Endothelial cell of umbilical vein (primary cell): ENCODE results near the gene HAX1. TPM values are rescaled to one million over a fixed set of nuclear protein-coding genes. Genes with fewer than 3 reads are reported as not detected.

ENCODE experiments used
- BruUV-seq: library from RNA; stranded (reverse); fragments of 400-500 nt; replicated peaks from 2 replicates; lab custom pipeline; 2021; lab: Mats Ljungman, UMichigan
- CTCF ChIA-PET: fragments of 300-600, 350-600 bp; sonication (Branson Sonifier 250); formaldehyde crosslinking; loops from one replicate; lab custom pipeline; 2021; ENCODE audit warnings: antibody characterized with exemption, inconsistent platforms; lab: Charles Lee
- POLR2A ChIA-PET: fragments of 300-600, 350-600 bp; sonication (Branson Sonifier 250); formaldehyde crosslinking; loops from one replicate; lab custom pipeline; 2021; ENCODE audit warnings: antibody characterized with exemption, inconsistent platforms; lab: Charles Lee
- DNase-seq: peaks from one replicate; pipeline ENCODE4 v3.0.0-alpha.2; 2011; ENCODE audit warnings: low read depth, low spot score
- FAIRE-seq: peaks from 2 replicates; lab custom pipeline; 2011; peaks lifted over from hg19 to GRCh38; lab: Jason Lieb, UNC
- H2AFZ ChIP-seq: 2 replicates; pipeline ENCODE4 v1.6.0; 2012; ENCODE audit warnings: low read depth, low read length, control low read depth, inconsistent platforms
- H3K27ac ChIP-seq: 2 replicates; pipeline ENCODE4 v1.5.1; 2011; ENCODE audit warnings: low read depth, mild to moderate bottlenecking, control low read depth, low read length, moderate library complexity; ENCODE audit not compliant: insufficient read depth
- H3K27me3 ChIP-seq, 2 experiments: 2 replicates each; pipeline versions ENCODE4 v1.6.0 to v1.6.1; 2011; ENCODE audit warnings: low read length in 2 of 2, mixed read lengths in 1 of 2; ENCODE audit not compliant: control insufficient read depth in 2 of 2, insufficient read depth in 2 of 2
- H3K36me3 ChIP-seq, 2 experiments: 2 replicates in 1 of 2; 3 replicates in 1 of 2; pipeline ENCODE4 v1.5.1; 2011; ENCODE audit warnings: low read length in 2 of 2, mild to moderate bottlenecking in 1 of 2, moderate library complexity in 1 of 2; ENCODE audit not compliant: control insufficient read depth in 2 of 2, insufficient read depth in 2 of 2; ENCODE audit errors: extremely low read depth in 1 of 2
- H3K4me1 ChIP-seq: 3 replicates; pipeline ENCODE4 v1.5.1; 2011; ENCODE audit warnings: mild to moderate bottlenecking, low read length; ENCODE audit not compliant: control insufficient read depth, insufficient read depth; ENCODE audit errors: extremely low read depth
- H3K4me2 ChIP-seq: 2 replicates; pipeline ENCODE4 v1.6.1; 2011; ENCODE audit warnings: low read length, control low read depth, mixed read lengths; ENCODE audit not compliant: insufficient read depth
- H3K4me3 ChIP-seq, 3 experiments: fragments of 200-600 bp in 1 of 3; sonication (generic), shearing (Covaris generic) in 1 of 3; replicated peaks in 1 of 3; 2 replicates each; pipeline ENCODE4 v1.5.1; 2011 to 2016; ENCODE audit warnings: control low read depth in 3 of 3, low read length in 3 of 3, mild to moderate bottlenecking in 2 of 3, inconsistent platforms in 1 of 3, low read depth in 1 of 3, moderate library complexity in 1 of 3; ENCODE audit not compliant: insufficient read depth in 1 of 3
- H3K79me2 ChIP-seq: 2 replicates; pipeline ENCODE4 v1.6.0; 2012; ENCODE audit warnings: low read length, inconsistent platforms; ENCODE audit not compliant: control insufficient read depth, insufficient read depth
- H3K9ac ChIP-seq: replicated peaks from 2 replicates; pipeline ENCODE3; 2011; ENCODE audit warnings: low read length, control low read depth; ENCODE audit not compliant: insufficient read depth; ENCODE audit errors: extremely low read depth
- H3K9me1 ChIP-seq: replicated peaks from 3 replicates; pipeline ENCODE4 v1.6.0; 2011; ENCODE audit warnings: mild to moderate bottlenecking, low read length; ENCODE audit not compliant: control insufficient read depth, insufficient read depth; ENCODE audit errors: extremely low read depth
- H3K9me3 ChIP-seq: replicated peaks from 2 replicates; pipeline ENCODE4 v1.5.1; 2012; ENCODE audit warnings: low read length, inconsistent platforms; ENCODE audit not compliant: control insufficient read depth, insufficient read depth
- H4K20me1 ChIP-seq: replicated peaks from 2 replicates; pipeline ENCODE3; 2011; ENCODE audit warnings: mild to moderate bottlenecking, low read length; ENCODE audit not compliant: control insufficient read depth, insufficient read depth; ENCODE audit errors: extremely low read depth
- CTCF ChIP-seq, 2 donors: IDR thresholded peaks; 1 replicate in 1 of 2; 2 replicates in 1 of 2; pipeline ENCODE4 v1.5.1; 2011; ENCODE audit warnings: low read length in 2 of 2, mild to moderate bottlenecking in 2 of 2, moderate library complexity in 2 of 2, control low read depth in 1 of 2, inconsistent platforms in 1 of 2, low read depth in 1 of 2; ENCODE audit not compliant: insufficient read depth in 1 of 2; ENCODE audit errors: extremely low read depth in 1 of 2
- EZH2 ChIP-seq: IDR thresholded peaks from 2 replicates; pipeline ENCODE4 v1.6.1; 2012; ENCODE audit warnings: borderline replicate concordance, low read depth, mild to moderate bottlenecking, moderate library complexity, low read length, inconsistent platforms; ENCODE audit not compliant: severe bottlenecking
- FOS ChIP-seq: IDR thresholded peaks from 2 replicates; pipeline ENCODE4 v1.6.1; 2011; ENCODE audit warnings: mild to moderate bottlenecking, low read length, moderate library complexity, borderline replicate concordance; ENCODE audit not compliant: insufficient read depth
- GATA2 ChIP-seq: IDR thresholded peaks from 2 replicates; pipeline ENCODE4 v1.7.0; 2011; ENCODE audit warnings: low read depth, mild to moderate bottlenecking, moderate library complexity, mixed read lengths, low read length; ENCODE audit not compliant: insufficient read length, insufficient read depth
- JUN ChIP-seq: IDR thresholded peaks from 2 replicates; pipeline ENCODE4 v1.6.1; 2011; ENCODE audit warnings: borderline replicate concordance, low read depth; ENCODE audit not compliant: insufficient read length, insufficient read depth
- MAX ChIP-seq: IDR thresholded peaks from 2 replicates; pipeline ENCODE4 v1.6.1; 2011; ENCODE audit not compliant: insufficient read depth, insufficient read length
- MYC ChIP-seq: IDR thresholded peaks from one replicate; pipeline ENCODE4 v1.6.1; 2011; ENCODE audit warnings: mild to moderate bottlenecking, low read depth, low read length
- POLR2A ChIP-seq: IDR thresholded peaks from 2 replicates; pipeline ENCODE4 v1.6.1; 2012; ENCODE audit warnings: low read depth, mild to moderate bottlenecking, control low read depth, low read length
- POLR2AphosphoS5 ChIP-seq: IDR thresholded peaks from 2 replicates; pipeline ENCODE4 v1.6.1; 2012; ENCODE audit warnings: low read depth, mild to moderate bottlenecking, control low read depth, low read length, moderate library complexity; ENCODE audit not compliant: insufficient read depth
- dilution Hi-C: fragments of 300-500 bp; cut with MboI; formaldehyde crosslinking; loops from one replicate; pipeline ENCODE4 v1.15.0; 2019; ENCODE audit warnings: low sequenced_read_pairs; ENCODE audit not compliant: extremely low pct_ligation_motif_present
- intact Hi-C: fragments of 100-400 bp; cut with micrococcal nuclease; formaldehyde crosslinking; loops from one replicate; pipeline ENCODE4 v1.10.0; 2022
- polyA plus RNA-seq, 4 experiments: library from polyadenylated mRNA; depleted of rRNA in 3 of 4; stranded (reverse) in 3 of 4; unstranded in 1 of 4; fragments of >200 nt; gene quantifications; 2 replicates each; pipeline versions ENCODE4 v1.2.1 to v1.2.3, GENCODE V29; 2011 to 2012; ENCODE audit warnings: missing spikeins in 1 of 4
- total RNA-seq: library from RNA; stranded (reverse); gene quantifications from 2 replicates; pipeline ENCODE4 v1.2.3, GENCODE V29; 2021

Gene HAX1
- total and polyA plus RNA-seq, 2 donors (not counting 3 experiments of a cell fraction or from before 2014, with no cell fraction given), result 78.4 to 95.3 TPM

GRCh38 chr1:154237880-154238506 lies 34.4 kb upstream of the HAX1 start:
- ChIA-PET CTCF (interaction anchor here (1.7 kb wide), 1 partner anchor 15 kb away, joined by 5 read pairs; no protein-coding TSS in a partner anchor), POLR2A (no interaction called here)
- no peak overlapping the region for H2AFZ ChIP-seq
- H3K9me3 ChIP-seq, result no peaks in the 10 kb centered on the region
- DNase-seq (no peak), FAIRE-seq (no peak)
- no TSS peak for BruUV-seq
- no peaks in the 10 kb centered on the region for H3K9me1 ChIP-seq
- H3K27me3 ChIP-seq, result no peaks in the 10 kb centered on the region
- dilution Hi-C loops (no loop called here), intact Hi-C loops (no loop called here)
- peaks cover 19 to 34% of the 10 kb centered on the region in 2 experiments for H3K36me3 ChIP-seq
- no peak overlapping the region for H3K27ac ChIP-seq
- TF ChIP-seq CTCF (IDR thresholded peaks at IDR 0.05; ENCODE audit: extremely low read depth in 1 of 2, insufficient read depth in 1 of 2, low read depth in 1 of 2, low read length in 2 of 2), result no peak
- no peak for TF ChIP-seq MYC
- TF ChIP-seq GATA2, result no peak
- TF ChIP-seq JUN, result no peak
- TF ChIP-seq MAX, result no peak
- TF ChIP-seq FOS, result no peak
- no peak for TF ChIP-seq EZH2
- no peak for TF ChIP-seq POLR2AphosphoS5
- no peak for TF ChIP-seq POLR2A
- no peak overlapping the region for H3K4me2 ChIP-seq
- H4K20me1 ChIP-seq, result no peaks in the 10 kb centered on the region
- H3K4me3 ChIP-seq, result no peak overlapping the region
- H3K4me1 ChIP-seq, result no peaks in the 10 kb centered on the region
- peaks cover 47% of the 10 kb centered on the region for H3K79me2 ChIP-seq
- H3K9ac ChIP-seq, result no peak overlapping the region
